ENCODE results near the gene PFKP.

PFKP gene

DNA sequence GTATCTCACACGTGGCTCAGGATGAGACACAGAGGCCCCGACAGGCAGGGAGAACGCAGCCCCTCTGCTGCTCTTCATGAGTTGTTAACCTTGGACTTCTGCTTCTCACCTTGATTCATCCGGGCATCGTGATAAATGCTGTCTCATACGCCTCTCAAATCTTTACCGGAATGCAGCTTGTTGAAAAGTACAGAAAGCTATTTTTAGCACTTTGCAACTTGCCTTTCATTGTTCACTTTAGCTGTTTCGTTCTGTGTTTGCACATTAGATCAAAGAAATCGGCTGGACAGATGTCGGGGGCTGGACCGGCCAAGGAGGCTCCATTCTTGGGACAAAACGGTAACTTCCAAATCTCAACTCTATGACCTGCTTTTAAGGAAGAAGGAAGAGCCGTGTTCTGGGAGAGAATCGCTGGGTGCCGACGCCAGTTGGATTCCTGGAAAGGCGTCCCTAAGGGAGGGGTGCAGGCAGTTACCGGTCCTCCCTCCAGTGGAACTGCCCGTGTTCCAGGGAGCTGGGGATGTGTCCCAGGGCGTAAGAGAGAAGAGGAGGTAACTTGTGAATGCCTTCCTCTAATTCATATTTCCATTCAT is 49.3 kb downstream of the PFKP start:
- H3K79me2 ChIP-seq, result no peaks in the 10 kb centered on the region
- H3K4me1 ChIP-seq, result no peaks in the 10 kb centered on the region
- H3K27me3 ChIP-seq (ENCODE audit: control insufficient read depth, insufficient read depth, low read length), result no peaks in the 10 kb centered on the region
- H3K27ac ChIP-seq, result no peak overlapping the region
- no peak overlapping the region for H3K4me2 ChIP-seq (ENCODE audit: low read length)
- TF ChIP-seq, protein P1, sequence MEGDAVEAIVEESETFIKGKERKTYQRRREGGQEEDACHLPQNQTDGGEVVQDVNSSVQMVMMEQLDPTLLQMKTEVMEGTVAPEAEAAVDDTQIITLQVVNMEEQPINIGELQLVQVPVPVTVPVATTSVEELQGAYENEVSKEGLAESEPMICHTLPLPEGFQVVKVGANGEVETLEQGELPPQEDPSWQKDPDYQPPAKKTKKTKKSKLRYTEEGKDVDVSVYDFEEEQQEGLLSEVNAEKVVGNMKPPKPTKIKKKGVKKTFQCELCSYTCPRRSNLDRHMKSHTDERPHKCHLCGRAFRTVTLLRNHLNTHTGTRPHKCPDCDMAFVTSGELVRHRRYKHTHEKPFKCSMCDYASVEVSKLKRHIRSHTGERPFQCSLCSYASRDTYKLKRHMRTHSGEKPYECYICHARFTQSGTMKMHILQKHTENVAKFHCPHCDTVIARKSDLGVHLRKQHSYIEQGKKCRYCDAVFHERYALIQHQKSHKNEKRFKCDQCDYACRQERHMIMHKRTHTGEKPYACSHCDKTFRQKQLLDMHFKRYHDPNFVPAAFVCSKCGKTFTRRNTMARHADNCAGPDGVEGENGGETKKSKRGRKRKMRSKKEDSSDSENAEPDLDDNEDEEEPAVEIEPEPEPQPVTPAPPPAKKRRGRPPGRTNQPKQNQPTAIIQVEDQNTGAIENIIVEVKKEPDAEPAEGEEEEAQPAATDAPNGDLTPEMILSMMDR (IDR thresholded peaks at IDR 0.05), result no peak
- H3K9me3 ChIP-seq (ENCODE audit: control insufficient read depth, low read length), result no peaks in the 10 kb centered on the region
- H3K4me3 ChIP-seq (ENCODE audit: low read depth, low read length), result no peak overlapping the region
- H3K36me3 ChIP-seq (ENCODE audit: control insufficient read depth, insufficient read depth, low read length), result no peaks in the 10 kb centered on the region
- H3K9ac ChIP-seq, result no peak overlapping the region
- H2AFZ ChIP-seq, result no peak overlapping the region

DNA sequence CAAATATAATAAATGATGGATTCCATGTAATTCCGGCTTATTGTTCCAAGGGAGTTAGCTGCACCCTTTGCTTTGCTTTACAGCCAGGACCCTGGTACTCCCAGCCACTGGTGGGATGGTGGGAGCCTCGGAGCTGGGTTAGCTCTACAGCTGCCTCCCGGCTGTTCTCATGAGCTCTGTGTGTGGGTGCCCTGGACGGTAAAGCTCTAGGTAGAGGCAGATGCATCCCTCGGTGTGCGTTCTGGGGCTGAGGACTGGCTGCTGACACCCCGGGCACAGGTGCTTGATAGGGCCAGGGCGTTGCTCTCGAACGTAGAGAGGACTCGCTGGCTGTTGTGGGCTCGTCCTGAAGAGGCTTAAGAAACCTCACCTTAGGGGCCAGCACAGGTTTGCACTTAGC is 50.1 kb downstream of the PFKP start:
- H3K27me3 ChIP-seq (ENCODE audit: control insufficient read depth, insufficient read depth, low read length), result no peaks in the 10 kb centered on the region
- H3K9me3 ChIP-seq (ENCODE audit: control insufficient read depth, low read length), result no peaks in the 10 kb centered on the region
- H3K79me2 ChIP-seq, result no peaks in the 10 kb centered on the region
- H3K27ac ChIP-seq, result no peak overlapping the region
- H3K4me1 ChIP-seq, result no peaks in the 10 kb centered on the region
- no peak overlapping the region for H3K4me2 ChIP-seq (ENCODE audit: low read length)
- H3K36me3 ChIP-seq (ENCODE audit: control insufficient read depth, insufficient read depth, low read length), result no peaks in the 10 kb centered on the region
- H3K4me3 ChIP-seq (ENCODE audit: low read depth, low read length), result no peak overlapping the region
- H3K9ac ChIP-seq, result no peak overlapping the region
- TF ChIP-seq, protein P1 (IDR thresholded peaks at IDR 0.05), result no peak
- no peak overlapping the region for H2AFZ ChIP-seq

DNA sequence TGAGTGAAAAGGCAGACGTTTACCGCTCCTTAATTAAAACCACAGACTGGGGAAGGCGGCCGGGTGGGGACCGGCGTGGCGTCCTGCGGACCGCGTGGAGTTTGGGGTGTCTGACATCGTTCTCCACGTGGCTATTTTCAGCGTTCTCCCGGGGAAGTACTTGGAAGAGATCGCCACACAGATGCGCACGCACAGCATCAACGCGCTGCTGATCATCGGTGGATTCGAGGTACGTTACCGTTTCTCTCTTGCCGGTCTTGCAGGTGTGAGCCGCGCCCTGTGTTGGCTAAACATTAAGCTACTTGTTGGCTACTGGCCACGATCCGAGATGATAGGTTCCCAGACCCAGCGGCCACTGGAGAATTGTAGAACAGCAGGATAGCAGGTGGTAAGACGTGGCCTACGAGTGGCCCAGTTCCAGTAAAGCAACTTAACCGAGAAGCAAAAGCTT is 51.3 kb downstream of the PFKP start:
- Histone ChIP-seq H3K4me1 (no peaks in the 10 kb centered on the region), H3K27ac (no peak overlapping the region), H3K27me3 (ENCODE audit: control insufficient read depth, insufficient read depth, low read length) (no peaks in the 10 kb centered on the region), H3K9ac (no peak overlapping the region), H2AFZ (no peak overlapping the region), H3K9me3 (ENCODE audit: control insufficient read depth, low read length) (no peaks in the 10 kb centered on the region), H3K4me2 (ENCODE audit: low read length) (no peak overlapping the region), H3K79me2 (no peaks in the 10 kb centered on the region), H3K36me3 (ENCODE audit: control insufficient read depth, insufficient read depth, low read length) (no peaks in the 10 kb centered on the region), H3K4me3 (ENCODE audit: low read depth, low read length) (no peak overlapping the region)
- TF ChIP-seq, protein P1 (IDR thresholded peaks at IDR 0.05), result no peak

DNA sequence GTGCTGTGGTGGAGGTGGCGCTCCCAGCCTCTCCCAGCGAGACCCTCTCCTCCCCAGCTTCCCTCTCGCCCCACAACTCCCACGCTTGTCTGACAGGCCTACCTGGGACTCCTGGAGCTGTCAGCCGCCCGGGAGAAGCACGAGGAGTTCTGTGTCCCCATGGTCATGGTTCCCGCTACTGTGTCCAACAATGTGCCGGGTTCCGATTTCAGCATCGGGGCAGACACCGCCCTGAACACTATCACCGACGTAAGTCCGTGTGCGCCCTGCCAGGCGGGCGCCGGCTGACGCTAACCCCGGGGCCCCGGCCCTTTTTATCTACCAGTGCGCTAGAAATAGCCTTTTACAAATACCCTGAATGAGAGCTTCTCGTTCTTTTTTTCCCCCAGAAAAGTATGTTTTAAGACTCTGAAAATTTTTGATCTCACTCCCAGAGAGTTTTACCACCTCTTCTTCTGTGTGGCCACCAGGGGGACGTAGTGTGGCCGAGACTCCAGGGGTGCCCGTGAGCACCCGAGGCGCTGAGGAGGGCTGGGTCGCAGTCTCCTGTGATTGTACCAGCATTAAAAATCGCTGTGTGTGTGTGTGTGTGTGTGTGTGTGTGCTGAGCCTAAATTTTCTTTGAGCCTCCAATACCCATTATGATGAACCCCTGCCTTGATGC is 52.6 kb downstream of the PFKP start:
- Histone ChIP-seq H3K9me3 (ENCODE audit: control insufficient read depth, low read length) (no peaks in the 10 kb centered on the region), H3K36me3 (ENCODE audit: control insufficient read depth, insufficient read depth, low read length) (no peaks in the 10 kb centered on the region), H3K4me1 (no peaks in the 10 kb centered on the region), H2AFZ (no peak overlapping the region), H3K9ac (no peak overlapping the region), H3K79me2 (no peaks in the 10 kb centered on the region), H3K27me3 (ENCODE audit: control insufficient read depth, insufficient read depth, low read length) (no peaks in the 10 kb centered on the region), H3K4me3 (ENCODE audit: low read depth, low read length) (no peak overlapping the region), H3K4me2 (ENCODE audit: low read length) (no peak overlapping the region), H3K27ac (no peak overlapping the region)
- TF ChIP-seq, protein P1 (IDR thresholded peaks at IDR 0.05), result no peak

DNA sequence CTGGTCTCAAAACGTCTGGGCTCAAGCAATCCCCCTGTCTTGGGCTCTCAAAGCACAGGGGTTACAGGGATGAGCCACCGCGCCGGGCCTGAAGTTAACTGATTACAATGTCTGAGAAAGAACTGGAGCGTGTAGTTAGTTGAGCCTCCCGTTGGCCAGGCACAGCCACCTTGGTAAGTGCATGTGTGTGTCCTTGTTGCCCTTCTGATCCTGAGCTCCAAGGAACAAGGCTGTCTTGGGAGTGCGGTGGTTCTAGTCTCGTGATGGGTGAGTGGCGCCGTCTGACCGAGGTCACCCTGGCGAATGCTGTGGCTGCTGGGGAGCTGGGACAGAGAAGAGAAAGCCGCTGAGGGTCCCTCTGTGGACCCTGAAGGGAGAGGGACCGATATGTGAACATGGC is 54.7 kb downstream of the PFKP start:
- Histone ChIP-seq H3K4me3 (ENCODE audit: low read depth, low read length) (no peak overlapping the region), H3K4me2 (ENCODE audit: low read length) (no peak overlapping the region), H3K27me3 (ENCODE audit: control insufficient read depth, insufficient read depth, low read length) (no peaks in the 10 kb centered on the region), H2AFZ (no peak overlapping the region), H3K9ac (no peak overlapping the region), H3K79me2 (no peaks in the 10 kb centered on the region), H3K27ac (no peak overlapping the region), H3K4me1 (no peaks in the 10 kb centered on the region), H3K36me3 (ENCODE audit: control insufficient read depth, insufficient read depth, low read length) (no peaks in the 10 kb centered on the region), H3K9me3 (ENCODE audit: control insufficient read depth, low read length) (no peaks in the 10 kb centered on the region)
- TF ChIP-seq, protein P1 (IDR thresholded peaks at IDR 0.05), result no peak
